Germinal center (tissue), 1 donor: ENCODE measurements around the gene POLG.

ENCODE experiments used
- DNase-seq: peaks from one replicate; pipeline ENCODE4 v3.0.0; 2012; ENCODE audit warnings: mixed read lengths, low spot score

The POLG gene

DNA sequence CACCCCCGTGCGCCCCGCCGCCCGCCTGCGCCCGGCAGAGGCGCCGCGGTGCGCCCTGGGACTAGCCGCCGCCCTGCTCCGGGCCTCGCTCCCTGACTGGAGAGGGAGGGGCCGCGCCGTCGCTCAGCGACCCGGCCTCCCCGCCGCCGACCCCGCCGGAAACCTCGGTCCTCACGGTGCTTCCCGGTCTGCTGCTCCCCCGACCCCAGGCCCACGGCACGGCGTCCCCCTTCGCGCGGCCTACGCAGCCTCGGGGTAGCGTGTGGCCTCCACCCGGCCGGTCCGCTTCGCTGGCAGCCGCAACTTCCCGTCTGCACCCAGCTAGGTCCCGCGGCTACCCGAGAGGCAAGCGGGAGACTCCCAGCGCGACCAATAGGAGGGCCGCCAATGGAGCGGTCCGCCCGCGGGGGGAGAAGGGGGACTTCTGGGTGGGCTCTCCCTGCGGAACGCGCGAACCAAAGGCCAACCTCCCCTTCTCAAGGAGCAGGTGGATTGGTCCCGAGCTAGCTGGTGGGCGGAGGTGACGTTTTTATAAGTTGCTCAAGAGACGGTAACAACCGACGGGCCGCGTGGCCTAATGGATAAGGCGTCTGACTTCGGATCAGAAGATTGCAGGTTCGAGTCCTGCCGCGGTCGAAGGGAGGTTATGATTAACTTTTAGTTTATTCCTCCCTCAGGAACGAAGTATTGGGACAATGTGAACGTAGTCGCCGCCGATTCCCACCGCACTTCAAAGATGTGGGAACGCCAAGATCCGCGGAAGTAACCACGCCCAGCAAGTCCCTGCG is at the start of gene POLG:
POLG (minus strand) TSS at position 315 of the 788 bp plus-strand sequence. CDS start 1,070 bp downstream, outside the sequence.
- DNase-seq: peak; percentile 97

DNA sequence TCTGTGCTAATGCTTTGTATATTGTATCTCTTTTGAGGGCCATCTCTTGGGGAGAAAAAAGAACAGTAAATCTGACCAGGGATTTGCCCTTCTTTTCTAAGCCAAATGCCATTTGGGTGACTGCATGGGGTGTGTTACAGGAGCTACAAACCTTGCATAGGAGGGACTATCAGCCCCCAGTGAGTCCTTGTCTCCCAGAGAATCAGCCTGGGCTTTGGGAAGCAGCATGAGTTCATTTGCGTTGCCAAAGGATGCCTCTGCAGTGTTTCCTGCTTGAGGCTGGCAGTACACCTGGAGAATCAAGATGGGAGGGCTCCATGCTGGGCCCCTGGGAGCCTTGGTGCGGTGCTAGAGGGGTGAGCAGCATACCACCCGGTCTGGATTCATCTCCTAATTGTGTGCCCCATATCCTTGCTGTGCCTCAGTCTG is 49.6 kb upstream of the POLG start:
- DNase-seq: no peak

DNA sequence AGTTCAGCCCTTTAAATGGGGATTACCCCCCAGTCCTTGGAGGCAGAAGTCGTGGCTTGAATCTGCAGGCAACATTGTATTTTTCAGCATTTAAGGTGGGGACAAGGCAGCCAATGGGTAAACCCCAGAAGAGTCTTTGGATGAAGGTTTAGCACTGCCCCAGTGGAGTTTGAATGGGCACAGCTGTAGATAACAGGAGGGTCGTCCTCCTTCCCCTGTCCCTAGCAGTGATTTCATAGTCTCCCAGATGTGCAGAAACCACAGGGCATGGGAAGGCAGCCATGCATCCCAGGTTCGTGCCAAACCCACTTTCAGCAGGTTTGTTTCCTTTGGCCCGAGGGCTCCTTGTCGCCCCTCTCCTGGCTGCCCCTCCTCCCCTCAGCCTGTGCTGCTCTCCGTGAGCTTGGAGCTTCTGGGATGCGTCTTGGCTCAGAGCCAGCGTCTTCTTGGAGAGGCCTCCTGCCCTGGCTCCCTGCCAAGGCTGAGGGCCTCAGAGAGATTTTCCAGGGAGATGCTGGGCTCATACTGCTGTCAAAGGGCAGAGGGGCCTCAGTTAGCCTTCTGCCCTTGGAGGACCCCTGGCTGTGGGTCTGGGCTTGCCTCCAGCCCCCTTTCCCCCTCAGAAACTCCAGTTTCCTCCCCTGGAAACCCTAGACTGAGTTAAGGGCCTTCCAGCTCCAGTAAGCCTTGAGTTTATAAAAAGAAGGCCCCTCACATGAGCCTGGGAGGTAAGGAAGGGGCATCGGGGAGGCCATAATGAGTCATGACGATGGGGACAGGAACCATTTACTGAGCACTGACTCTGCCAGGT is 48.9 kb upstream of the POLG start:
- no peak for DNase-seq

DNA sequence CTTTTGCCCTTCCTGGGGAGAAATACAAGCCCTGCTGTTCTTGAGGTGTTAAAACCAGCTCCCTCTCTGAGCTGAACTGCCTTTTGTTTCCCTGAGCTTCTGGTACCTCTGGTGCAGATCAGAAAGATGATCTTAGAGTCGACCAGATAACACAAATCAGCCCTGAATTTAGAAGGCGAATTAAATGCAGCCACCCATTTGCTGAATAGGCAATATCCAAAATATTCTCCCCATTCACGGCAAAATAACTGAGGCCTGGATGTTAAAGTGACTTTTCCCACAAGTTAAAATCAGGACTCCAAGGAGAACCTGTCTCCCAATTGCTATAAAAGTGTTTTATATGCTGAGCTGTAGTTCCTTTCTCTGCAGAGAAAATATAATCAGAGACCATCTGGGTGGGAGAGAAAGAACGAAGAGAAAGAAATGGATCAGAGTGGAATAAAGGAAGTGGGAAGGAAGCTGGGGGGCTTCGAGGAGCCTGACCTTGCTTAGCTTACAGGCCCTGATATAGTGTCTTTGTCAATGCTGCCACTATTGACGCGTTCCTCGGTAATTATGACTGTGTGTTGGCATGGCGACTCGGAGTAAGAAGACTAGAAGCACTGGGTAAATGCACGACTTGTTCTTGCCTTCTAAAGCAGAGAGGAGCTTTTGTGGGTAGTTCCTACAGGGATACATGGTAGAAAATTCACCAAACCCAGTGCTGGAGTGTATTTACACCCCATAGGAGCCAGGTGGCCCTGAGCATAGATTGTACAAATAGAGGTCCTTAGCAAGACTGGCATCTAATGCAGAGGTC is 47.5 kb upstream of the POLG start:
- no peak for DNase-seq

DNA sequence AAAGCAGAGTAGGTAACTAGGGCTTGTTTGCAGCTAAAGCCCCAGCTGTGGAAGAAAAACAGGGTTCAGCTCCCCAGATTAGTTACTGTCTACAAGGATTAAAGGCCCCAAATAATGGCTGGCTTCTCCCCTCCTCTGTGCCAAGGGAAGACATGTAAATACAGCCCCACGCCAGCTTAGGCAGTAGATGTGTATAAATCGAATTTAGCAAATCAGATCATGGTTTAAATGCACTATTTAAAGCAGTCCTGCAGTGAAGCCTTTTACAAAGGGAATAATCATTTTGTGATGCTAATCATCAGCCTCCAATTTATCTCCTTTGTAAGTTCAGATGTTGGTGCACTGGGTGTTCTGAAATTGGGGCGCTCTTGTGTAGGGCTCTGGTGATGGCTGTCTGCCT is 46.7 kb upstream of the POLG start:
- DNase-seq: no peak

DNA sequence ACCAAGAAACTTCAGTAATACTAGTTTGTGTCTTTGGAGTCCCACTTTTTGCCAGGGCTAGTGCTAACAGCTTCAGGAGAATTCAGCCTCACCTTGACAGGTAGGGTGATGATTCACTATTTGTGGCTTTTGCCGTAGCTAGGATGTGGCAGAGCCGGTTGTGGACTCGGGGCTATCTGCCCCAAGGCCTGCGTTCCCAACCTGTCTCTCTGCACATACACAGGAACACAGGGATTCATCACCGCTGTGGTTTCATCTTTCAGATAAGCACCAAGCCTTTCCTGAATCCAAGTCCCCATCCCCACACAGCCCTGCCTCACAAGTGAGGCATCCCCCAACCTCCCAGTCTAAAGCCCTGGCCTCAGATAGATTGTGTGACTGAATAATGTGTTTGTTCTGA is 45.2 kb upstream of the POLG start:
- DNase-seq: no peak

DNA sequence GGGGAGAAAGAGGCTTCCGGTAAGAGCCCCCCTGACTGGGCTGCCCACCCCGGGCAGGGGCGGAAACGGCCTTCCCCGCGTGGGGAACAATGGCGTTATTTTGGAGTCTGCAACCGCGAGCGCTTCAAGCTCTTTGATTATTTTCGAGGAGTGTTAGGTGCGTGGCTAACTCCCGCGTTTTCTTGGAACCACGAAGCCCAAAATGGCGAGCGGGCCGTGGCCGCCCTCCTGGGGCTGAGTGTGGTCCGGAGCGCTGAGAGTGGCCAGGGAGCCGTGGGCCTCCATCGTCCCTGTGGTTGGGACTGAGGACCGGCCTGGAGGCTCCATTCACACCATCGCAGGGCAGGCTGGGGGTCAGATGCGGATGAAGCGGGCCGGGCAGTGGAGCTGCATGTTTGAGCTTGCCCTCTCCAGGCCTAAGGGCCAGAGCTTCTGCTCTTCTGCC is 44.6 kb upstream of the POLG start:
- DNase-seq: no peak

DNA sequence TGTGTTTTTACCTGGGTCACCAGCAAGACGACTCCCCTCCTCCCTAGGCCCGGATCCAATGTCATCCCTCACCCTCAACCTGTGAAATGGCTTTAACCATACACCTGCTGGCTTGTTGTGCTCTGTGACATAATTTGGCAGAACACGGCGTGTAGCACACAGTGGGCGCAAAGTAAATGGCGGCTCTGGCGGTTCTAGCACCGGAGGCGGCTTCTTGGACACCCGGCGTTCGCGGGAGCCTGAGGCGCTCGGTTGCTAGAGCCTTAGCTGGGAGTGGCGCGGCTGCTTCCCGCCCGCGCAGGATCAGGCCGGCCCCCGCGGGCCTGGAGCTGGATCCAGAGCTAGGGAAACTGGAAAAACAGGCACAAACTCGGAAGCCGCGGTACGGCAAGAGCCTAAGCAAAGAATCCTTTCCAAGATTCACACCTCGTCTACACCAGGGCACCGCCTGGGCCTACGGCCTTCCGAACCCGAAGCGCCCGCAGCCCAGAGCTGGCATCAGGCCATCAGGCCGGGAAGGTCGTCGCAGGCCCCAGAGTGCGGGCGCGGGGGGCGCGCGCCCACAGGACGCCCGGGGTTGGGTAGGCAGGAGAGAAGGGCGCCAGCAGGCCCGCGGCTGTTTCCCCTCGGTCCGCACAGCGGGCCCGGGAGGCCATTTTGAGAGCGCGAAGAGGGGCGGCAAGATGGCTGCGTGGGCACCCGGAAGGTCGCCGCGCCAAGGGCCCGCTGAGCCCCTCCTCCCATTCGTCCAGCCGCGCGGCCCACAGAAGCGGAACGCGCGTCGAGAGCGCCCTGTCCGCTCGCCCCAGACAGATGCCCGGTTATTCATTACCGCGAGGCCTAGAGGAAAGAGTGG is 43.9 kb upstream of the POLG start:
- DNase-seq: no peak

DNA sequence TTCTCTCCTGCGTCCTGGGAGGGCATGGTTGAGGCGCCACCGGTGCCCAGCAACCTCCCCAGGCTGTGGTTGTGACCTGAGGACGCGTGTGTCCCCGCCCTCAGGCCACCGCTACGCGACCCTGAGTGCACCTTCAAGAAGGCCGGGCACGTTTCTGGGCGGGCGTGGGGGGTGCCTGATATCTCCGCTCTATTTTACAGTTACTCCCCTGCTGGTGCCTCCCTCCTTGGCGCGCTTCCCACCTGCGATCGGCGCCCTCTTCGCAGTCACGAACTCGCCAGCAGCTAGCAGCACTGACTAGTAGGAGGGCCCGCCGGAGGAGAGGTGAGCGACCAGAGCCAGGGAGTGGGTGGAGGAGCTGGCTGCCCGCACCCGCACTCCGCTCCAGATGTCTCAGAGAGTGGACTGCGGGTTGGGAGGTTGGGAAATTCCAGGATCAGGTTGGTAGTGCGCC is 43.2 kb upstream of the POLG start:
- DNase-seq: no peak

DNA sequence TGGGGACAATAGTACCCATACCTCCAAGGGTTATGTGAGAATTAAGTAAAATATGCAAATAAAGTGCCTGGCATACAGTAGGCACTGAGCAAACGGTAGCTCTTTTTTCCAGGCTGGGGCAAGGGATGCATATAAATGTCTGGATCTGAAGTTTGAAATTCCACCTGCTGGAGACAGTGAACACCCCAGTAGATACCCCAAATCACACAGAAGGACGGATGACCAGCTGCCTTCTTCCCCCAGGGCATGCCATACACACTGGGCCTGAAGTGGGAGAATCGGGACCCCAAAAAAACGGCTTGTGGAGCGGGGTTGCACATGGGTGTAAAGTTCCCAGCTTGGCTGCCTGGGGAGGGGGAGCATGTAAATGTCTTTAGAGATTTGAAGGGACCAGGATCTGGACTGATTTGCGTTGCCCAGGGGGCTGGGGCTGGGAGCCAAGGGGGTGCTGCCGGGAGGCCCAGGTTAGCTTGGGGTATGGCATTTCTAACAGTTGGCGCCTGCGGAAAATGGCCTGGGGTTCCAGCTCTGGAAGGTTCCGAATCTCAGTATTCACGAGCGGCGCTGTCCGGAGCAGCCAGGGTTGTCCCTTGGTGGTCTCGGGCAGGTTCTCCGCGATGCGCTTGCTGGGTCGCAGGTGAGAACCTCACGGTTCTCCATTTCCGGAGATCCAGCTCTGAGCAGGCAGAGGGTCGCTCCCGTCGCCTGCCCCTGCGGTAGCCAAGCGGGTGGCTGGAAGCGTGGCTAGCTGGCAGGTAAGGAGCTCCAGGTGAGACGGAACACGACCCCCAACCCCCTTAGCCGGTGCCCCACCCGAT is 42.6 kb upstream of the POLG start:
- DNase-seq: no peak

DNA sequence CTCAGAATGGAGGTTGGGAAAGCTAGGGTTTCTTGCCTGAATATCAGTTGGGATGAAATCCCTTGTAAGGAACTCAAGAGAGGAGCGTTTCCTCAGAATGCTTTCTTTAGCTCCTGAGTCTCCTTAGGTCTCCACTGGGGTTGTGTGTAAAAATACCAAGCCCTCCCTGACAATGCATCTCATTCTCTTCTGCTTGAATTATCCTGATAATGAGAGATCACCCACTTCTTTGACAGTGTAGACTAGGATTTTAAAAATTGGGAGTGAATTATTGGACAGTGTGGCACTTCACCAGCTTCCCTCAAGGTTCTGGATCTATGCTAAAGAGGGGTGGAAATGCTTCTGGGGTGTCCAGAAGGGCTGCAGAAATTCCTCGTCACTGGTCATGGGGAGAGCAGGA is 41.8 kb upstream of the POLG start:
- no peak for DNase-seq

DNA sequence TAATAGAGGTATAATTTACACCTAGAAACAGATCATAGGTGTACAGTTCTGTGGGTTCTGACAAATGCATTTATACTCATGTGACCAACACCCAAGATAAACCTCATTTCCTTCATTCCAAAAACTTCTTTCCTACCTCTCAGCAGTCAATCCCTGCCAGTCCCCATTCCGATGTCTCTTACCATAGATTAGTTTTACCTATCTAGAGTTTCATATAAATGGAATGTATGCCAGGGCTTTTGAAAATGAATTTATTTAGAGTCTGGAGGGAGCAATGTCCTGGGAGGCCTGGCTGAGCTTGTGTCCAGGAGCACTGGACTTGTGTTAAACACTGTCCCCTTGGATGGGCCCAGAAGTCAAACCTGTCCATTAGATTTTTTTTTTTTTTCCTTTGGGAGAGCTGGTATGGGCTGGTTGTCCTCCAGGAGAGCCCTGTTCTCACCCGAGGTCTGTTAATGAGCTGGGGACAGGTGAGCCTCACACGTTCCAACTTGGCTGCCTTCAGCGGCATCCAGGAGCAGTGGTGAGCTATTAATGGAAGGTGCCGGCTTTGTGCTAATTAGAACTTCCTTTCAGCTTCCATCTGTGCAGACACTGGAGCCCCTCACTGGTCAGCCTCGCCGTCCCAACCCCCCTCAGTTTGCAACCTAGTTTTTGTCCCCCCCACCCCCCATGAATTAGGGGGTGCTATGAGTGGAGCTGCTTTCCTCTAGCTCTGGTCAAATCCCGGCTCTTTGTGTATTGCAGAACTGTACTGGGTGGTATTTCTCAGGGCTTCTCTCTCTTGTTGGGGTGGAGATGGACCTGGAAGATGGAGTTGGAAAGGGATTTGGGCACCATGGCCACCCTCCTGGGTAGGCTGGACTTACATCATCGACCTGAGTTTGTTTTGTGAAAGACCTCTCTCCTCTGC is 40.7 kb upstream of the POLG start:
- no peak for DNase-seq

DNA sequence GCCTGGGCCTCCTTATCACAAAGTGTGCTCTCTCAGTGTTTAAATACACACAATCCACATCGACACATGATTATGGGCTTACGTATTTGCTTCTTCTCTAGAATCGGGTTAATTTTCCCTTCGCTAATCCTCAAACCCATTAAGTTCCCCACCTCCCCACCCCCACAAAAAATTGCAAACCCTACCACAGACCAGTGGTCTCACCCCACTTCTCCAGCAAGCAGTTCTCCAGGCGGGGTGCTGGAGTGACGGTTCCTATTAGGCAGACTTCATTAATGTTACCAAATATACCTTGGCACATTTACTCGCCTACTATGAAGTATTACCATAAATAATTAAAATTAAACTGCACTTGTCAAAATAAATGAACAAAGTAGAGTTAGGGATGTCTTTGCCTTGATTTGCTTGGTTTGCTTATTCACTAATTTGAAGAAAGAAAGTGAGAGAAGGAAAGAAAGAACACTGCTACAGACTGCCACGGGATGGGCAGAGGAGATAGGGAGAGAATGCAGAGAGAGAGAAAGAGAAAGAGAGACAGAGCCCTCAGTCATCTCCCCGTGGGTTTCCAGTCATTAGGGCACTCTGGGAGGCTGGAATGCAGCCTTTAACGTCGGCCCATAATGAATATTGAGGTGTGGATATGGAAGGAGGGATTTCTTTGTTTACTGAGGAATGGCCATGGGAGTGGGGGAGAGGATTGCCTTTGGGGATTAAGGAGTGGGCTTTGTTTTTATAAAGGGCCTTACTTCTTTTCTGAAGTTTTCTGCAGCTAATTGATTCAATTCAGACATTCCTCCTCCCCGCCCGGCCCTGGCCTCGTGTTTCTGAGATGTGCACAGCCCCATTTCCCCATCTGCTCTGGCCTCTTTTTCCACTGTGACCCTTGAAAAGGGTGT is 39.7 kb upstream of the POLG start:
- no peak for DNase-seq

DNA sequence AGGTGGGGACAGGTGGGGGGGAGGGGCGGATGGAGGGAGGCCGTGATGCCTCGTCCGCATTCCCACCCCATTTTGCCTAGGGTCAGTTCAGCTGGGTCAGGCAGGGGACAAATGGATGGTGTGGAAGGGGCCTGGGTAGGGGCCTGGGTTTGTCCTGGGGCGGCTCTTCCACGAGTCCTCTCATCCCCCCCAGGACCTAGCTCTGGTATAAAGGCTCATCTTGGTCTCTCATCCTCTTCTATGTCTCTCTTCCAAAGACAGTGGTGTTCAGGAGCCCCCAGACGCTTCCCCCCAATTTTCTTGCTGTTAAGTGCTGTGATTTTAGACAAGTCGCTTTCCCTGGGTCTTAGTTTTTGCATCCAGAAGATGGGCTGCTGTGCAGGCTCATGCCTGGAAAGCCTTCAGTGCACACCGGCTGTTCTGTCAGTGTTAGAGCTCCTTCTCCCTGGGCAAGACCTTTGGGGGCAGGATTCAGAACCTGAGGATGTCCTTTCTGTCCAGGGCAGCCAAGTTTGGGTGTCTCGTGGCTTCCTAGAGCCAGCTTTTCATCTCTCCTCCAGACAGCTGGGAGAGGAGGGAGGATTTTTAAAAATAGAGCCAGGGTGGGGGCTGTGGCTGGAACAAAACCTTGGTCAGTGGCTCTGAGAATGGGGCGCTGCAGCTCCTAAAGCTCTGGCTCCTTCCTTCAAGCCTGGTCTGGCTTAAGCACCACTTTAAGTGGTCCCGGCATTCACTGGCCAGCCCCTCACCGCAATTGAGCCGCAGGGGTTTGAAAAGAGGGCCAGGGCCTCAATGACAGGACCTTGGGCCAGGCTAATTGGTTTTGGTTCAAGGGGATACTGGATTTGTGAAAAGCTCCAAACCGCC is 37.7 kb upstream of the POLG start:
- DNase-seq: no peak

DNA sequence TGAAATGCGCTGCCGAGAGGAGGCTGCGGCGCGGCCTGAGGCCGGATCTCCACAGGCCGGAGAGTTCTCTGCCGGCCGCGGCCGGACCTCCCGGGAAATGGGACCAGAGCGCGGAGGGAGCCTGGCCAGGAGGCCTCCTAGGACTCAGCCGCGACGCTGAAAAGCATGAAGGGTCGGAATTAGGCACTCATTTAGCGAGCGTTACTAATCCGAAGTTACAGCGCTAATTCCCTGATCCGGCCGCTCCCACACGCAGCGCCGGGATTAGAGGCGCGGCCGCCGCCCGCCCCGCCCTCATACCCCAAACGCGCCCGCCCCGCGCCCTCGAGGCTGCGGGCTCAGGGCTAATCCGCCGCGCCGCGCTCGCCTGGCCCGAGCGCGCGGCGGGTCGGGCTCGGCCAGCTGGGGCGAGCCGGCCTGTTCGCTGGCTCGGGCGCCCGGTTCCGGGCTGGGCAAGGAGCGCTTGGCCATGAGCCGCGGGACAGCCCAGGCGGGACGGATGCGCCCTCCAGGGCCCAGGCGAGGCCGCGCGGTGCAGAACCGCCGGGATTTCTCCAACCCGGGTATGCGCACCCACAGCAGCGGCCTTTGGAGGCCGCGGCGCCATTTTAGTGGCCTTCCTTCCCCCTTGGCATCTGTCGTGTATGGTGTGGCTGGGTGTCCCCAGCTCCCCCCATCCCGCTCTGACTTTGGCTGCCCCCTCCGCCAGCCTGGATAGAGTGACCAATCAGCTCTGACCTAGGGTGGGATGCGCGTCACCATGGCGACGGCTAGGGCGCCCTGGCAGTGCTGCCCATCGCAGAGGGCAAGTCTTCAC is 36.8 kb upstream of the POLG start:
- no peak for DNase-seq

DNA sequence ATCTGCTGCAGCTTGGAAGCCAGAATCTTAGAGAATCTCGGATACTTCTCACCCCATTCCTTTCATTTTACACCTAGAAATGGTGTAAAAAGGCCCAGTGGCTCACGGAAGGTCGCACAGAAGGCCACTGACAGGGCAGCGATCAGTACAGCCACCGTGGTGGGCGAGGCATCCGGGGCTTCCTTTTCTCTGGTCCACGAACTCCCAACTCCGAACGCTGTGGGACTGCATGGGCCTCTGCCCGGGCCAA is 36.3 kb upstream of the POLG start:
- DNase-seq: no peak
